Measurements from ENCODE around the gene COQ8A.

Gene COQ8A

DNA sequence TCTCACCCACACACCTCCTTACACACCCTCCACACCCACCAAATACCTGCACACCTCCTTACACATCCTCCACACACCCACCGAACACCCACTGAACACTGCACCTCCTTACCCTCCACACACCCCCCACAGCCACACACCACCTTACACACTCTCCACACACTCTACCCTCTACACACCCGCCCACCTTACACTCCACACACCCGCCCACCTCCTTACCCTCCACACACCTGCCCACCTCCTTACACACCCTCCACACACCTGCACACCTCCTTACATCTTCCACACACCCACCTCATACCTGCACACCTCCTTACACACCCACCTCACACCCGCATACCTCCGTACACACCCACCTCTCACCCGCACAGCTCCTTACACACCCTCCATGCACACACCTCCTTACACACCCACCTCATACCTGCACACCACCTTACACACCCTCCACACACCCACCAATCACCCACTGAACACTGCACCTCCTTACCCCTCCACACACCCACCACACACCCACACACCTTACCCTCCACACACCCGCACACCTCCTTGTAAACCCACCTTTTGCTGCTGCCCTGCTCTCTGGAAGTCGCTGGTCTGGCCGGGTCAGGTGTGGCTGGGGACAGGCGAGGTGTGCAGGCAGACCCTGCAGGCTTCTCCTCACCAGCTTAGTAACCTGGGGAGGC is 38.5 kb downstream of the COQ8A start:
- CTCF ChIA-PET = no interaction called here
- Mint-ChIP-seq H3K36me3 (no peaks in the 10 kb centered on the region), H3K9me3 (no peaks in the 10 kb centered on the region), H3K4me3 (no peak overlapping the region), H3K4me1 (no peaks in the 10 kb centered on the region), H3K27me3 (no peaks in the 10 kb centered on the region), H3K27ac (peak overlapping the region; percentile 51)
- DNase-seq = no peak

GRCh38 chr1:226979115-226979516 is 39.0 kb downstream of the COQ8A start:
- Mint-ChIP-seq H3K36me3 (no peaks in the 10 kb centered on the region), H3K27me3 (no peaks in the 10 kb centered on the region), H3K4me3 (no peak overlapping the region), H3K9me3 (no peaks in the 10 kb centered on the region), H3K4me1 (no peaks in the 10 kb centered on the region), H3K27ac (no peak overlapping the region)
- CTCF ChIA-PET = no interaction called here
- DNase-seq = no peak

DNA sequence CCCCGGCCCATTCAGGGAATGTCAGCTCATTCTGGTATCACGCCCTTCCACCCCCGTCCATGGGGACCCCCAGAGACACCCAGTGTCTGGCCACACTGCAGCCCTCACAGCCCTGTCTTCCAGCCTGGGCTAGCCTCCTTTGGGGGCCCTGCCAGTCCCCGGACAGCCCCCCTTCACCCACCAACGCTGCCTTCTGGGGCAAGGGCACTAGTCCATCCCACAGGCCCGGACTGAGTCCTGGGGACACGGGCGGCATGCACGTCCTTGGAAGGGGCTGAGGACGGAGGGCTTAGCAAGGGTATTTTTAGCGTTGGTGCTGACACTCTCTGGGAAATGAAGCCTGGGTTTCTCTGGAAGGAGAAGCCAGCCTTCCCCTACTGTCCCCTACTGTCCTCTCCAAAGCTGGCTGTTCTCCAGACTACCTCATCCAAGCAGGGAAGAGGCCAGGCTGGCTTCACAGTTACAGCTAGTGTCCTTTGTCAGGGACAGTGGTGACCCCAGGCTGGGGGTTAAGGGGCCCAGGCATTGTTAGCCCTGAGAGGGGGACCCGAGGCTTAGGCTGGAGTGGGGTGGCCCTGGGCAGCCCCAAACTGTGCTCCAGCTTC is 39.5 kb downstream of the COQ8A start:
- Mint-ChIP-seq H3K36me3 (no peaks in the 10 kb centered on the region), H3K4me3 (no peak overlapping the region), H3K27ac (no peak overlapping the region), H3K27me3 (no peaks in the 10 kb centered on the region), H3K9me3 (no peaks in the 10 kb centered on the region), H3K4me1 (no peaks in the 10 kb centered on the region)
- CTCF ChIA-PET = no interaction called here
- DNase-seq = no peak

- Mint-ChIP-seq H3K4me3 (no peak overlapping the region), H3K9me3 (no peaks in the 10 kb centered on the region), H3K4me1 (no peaks in the 10 kb centered on the region), H3K36me3 (no peaks in the 10 kb centered on the region), H3K27ac (no peak overlapping the region), H3K27me3 (no peaks in the 10 kb centered on the region)
- CTCF ChIA-PET = no interaction called here
- no peak for DNase-seq
Measured at GRCh38 chr1:226980122-226980560, 40.0 kb downstream of the COQ8A start.

DNA sequence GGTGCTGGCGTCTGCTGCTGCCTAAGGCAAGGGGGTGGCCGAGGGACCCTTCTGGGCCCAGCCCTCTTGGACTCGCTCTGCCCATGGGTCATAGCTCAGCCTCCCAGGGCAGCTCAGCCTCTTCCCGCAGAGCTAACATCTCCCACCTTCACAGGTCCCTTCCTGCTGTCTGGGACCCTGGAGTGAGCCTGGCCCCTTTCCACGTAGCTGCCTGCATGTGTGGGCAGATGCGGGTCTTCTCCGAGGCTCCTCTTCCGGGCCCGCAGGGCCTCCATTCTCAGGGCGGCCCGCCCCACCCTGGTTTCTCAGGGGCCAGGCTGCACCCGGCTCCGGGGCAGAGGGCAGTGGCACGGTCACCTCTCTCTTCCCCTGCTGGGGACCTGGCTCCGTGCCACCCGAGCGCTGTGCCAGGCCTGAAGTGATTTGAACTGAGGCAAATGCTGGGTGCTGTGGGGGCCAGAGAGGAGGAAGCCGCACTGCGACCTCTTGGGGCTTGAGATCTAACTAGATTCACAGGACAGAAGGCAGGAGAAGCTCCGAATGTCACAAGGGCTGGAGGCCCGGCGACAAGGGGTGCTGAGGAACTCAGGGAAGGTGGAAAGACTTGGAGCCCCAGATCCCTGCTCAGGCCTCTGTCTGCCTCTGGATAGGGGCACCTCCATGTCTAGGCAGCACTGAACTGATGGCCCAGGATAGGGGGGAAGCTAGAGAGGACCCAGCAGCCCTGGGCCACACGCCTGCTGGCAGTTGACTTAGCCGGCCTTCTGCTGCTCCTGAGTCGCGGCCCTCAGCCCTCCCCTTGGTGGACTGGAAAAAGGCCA is 40.7 kb downstream of the COQ8A start:
- Mint-ChIP-seq H3K36me3 (no peaks in the 10 kb centered on the region), H3K4me3 (no peak overlapping the region), H3K4me1 (no peaks in the 10 kb centered on the region), H3K27ac (no peak overlapping the region), H3K9me3 (no peaks in the 10 kb centered on the region), H3K27me3 (no peaks in the 10 kb centered on the region)
- CTCF ChIA-PET = no interaction called here
- DNase-seq = no peak

GRCh38 chr1:226981386-226981817 is 41.3 kb downstream of the COQ8A start:
- H3K9me3 Mint-ChIP-seq = no peaks in the 10 kb centered on the region
- H3K36me3 Mint-ChIP-seq = peaks cover 3% of the 10 kb centered on the region
- DNase-seq = no peak
- H3K27ac Mint-ChIP-seq = no peak overlapping the region
- CTCF ChIA-PET = no interaction called here
- H3K27me3 Mint-ChIP-seq = no peaks in the 10 kb centered on the region
- no peak overlapping the region for H3K4me3 Mint-ChIP-seq
- no peaks in the 10 kb centered on the region for H3K4me1 Mint-ChIP-seq

GRCh38 chr1:226981838-226982237 is 41.7 kb downstream of the COQ8A start:
- Mint-ChIP-seq H3K27ac (peak overlapping the region; percentile 24), H3K27me3 (no peaks in the 10 kb centered on the region), H3K36me3 (peaks cover 4% of the 10 kb centered on the region), H3K4me3 (no peak overlapping the region), H3K4me1 (no peaks in the 10 kb centered on the region), H3K9me3 (no peaks in the 10 kb centered on the region)
- DNase-seq = no peak
- CTCF ChIA-PET = no interaction called here

- peaks cover 6% of the 10 kb centered on the region for H3K36me3 Mint-ChIP-seq
- H3K27ac Mint-ChIP-seq = no peak overlapping the region
- CTCF ChIA-PET = no interaction called here
- H3K4me3 Mint-ChIP-seq = no peak overlapping the region
- H3K4me1 Mint-ChIP-seq = no peaks in the 10 kb centered on the region
- no peaks in the 10 kb centered on the region for H3K9me3 Mint-ChIP-seq
- no peak for DNase-seq
- no peaks in the 10 kb centered on the region for H3K27me3 Mint-ChIP-seq
Measured at GRCh38 chr1:226982451-226983177, 42.5 kb downstream of the COQ8A start.

DNA sequence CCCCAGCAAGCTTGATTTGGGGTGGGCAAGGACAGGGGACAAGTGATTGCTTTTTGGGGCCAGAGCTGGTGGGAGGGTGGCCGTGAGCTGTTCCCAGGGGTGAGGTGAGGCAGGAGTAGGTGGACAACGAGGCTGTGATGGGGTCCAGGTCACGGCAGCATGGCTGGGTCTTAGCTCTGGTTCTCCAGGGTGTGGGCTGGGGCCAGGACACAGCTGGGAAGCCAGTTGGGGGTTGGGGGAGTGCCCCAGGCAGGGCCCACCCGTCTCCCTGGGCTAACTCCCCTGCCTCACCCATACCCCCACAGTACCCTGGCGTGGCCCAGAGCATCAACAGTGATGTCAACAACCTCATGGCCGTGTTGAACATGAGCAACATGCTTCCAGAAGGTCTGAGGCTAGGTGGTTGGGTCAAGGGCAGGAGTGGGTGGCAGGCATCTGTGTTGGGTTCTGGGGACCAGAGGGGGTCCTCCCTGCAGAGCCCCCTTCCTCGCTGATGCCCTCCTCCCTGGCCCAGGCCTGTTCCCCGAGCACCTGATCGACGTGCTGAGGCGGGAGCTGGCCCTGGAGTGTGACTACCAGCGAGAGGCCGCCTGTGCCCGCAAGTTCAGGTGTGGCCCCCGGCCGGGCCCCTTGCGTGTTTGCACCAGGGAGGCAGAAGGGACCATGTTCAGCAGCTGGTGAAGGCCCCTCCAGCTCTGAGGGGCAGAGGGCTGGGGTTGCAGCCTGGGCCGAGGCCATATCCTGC is 43.3 kb downstream of the COQ8A start:
- CTCF ChIA-PET = no interaction called here
- no peak for DNase-seq
- Mint-ChIP-seq H3K4me1 (no peaks in the 10 kb centered on the region), H3K9me3 (no peaks in the 10 kb centered on the region), H3K4me3 (no peak overlapping the region), H3K36me3 (peaks cover 6% of the 10 kb centered on the region), H3K27me3 (no peaks in the 10 kb centered on the region), H3K27ac (no peak overlapping the region)

DNA sequence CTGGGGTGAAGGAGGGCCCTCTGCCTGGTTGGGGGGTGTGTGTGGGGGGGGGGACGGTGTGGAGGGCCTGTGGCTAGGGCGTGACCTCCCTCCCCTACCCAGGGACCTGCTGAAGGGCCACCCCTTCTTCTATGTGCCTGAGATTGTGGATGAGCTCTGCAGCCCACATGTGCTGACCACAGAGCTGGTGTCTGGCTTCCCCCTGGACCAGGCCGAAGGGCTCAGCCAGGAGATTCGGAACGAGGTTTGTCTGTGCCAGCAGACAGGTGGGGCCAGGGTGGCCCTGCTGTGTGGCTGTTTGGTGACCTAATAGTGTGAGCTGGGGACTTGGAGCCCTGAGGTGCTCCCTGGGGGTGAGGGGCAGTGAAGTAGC is 43.9 kb downstream of the COQ8A start:
- CTCF ChIA-PET = no interaction called here
- Mint-ChIP-seq H3K9me3 (no peaks in the 10 kb centered on the region), H3K27ac (no peak overlapping the region), H3K36me3 (peaks cover 6% of the 10 kb centered on the region), H3K27me3 (no peaks in the 10 kb centered on the region), H3K4me3 (no peak overlapping the region), H3K4me1 (peaks cover 3% of the 10 kb centered on the region)
- DNase-seq = no peak

- Mint-ChIP-seq H3K9me3 (no peaks in the 10 kb centered on the region), H3K36me3 (peaks cover 6% of the 10 kb centered on the region), H3K4me1 (peaks cover 10% of the 10 kb centered on the region), H3K27me3 (no peaks in the 10 kb centered on the region), H3K27ac (no peak overlapping the region), H3K4me3 (no peak overlapping the region)
- CTCF ChIA-PET = no interaction called here
- DNase-seq = no peak
Measured at GRCh38 chr1:226984521-226985238, 44.6 kb downstream of the COQ8A start.

DNA sequence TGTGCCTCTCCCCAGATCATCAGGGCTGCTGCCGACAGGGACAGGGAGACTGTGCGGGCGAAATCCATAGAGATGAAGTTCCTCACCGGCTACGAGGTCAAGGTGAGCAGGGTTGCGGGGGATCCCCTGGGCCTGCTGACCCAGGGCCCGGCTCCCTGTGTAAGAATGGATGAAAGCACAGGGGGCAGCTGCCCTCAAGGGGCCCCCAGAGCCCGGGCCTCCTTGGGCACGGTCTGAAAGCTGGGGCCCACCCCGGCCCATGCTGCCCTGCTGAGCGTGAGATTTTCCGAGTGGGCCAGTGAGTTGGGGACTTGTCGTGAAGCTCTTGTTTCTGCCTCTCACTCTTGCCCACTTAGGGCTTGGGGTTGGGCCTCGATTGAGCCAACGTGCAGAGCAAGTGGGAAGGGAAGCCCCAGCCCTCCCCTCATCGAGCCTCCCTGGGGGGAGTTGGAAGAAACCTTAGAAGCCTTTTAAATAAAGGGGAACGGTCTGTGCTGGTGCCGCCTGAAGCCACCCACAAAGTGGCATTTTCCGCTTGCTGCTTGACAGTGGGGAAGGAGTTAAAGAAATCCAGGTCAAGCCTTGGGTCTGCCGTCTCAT is 45.2 kb downstream of the COQ8A start:
- CTCF ChIA-PET = no interaction called here
- DNase-seq = no peak
- Mint-ChIP-seq H3K27ac (peak overlapping the region; percentile 19), H3K4me3 (no peak overlapping the region), H3K9me3 (no peaks in the 10 kb centered on the region), H3K4me1 (peaks cover 16% of the 10 kb centered on the region), H3K27me3 (no peaks in the 10 kb centered on the region), H3K36me3 (peaks cover 6% of the 10 kb centered on the region)

GRCh38 chr1:226985839-226986463 is 45.9 kb downstream of the COQ8A start:
- CTCF ChIA-PET = no interaction called here
- DNase-seq = no peak
- no peak overlapping the region for H3K4me3 Mint-ChIP-seq
- H3K27me3 Mint-ChIP-seq = no peaks in the 10 kb centered on the region
- peaks cover 6% of the 10 kb centered on the region for H3K36me3 Mint-ChIP-seq
- no peaks in the 10 kb centered on the region for H3K9me3 Mint-ChIP-seq
- peaks cover 21% of the 10 kb centered on the region for H3K4me1 Mint-ChIP-seq
- H3K27ac Mint-ChIP-seq = no peak overlapping the region

Measured in activated naive CD4-positive, alpha-beta T cell treated with anti-CD3 and anti-CD28 coated beads, Interleukin-2, amount 10 ng/mL, durations not matched to agents 7 days and 5 days (primary cell).